Measurements from ENCODE around the gene MMP17. TPM values are rescaled to one million over a fixed set of nuclear protein-coding genes. Genes with fewer than 3 reads are reported as not detected.

MMP17 gene
- total RNA-seq, 2 donors from 2014 or later, result 10.9 to 12.0 TPM

DNA sequence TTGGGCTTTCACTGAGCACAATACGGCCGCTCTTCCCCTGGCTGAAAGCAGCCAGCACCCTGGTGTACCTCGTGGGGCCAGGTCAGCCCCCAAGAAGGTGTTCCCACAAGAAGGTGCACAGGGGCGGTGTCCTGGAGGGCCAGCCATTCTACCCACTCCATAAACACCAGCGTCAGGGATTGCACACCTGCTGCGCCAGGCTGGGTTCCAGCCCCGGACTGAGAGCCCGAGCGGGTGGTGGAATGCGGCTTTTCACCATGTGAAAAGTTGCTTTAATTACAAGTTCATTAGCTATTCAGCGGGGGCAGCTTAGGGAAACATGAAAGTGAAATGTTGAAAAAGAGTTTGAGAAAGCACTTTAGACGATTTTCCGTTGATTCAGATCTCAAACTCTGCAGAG, 17.5 kb upstream of the MMP17 start:
- Mint-ChIP-seq H3K9me3 (peaks cover 31% of the 10 kb centered on the region), H3K4me1 (no peaks in the 10 kb centered on the region), H3K36me3 (ENCODE audit: low read depth) (no peaks in the 10 kb centered on the region), H3K27me3 (ENCODE audit: insufficient read depth) (no peaks in the 10 kb centered on the region), H3K27ac (no peak overlapping the region), H3K4me3 (no peak overlapping the region)
- TF ChIP-seq CTCF (conservative IDR thresholded peaks at IDR 0.05), result no peak
- WGBS, 2 experiments (ENCODE audit: insufficient coverage in 1 of 2, insufficient read length in 1 of 2), result 76 to 91% methylated on average over 10 to 13 of the region's 13 CpGs
- H3K9me3 ChIP-seq (ENCODE audit: control insufficient read depth, low read length), result peaks cover 16% of the 10 kb centered on the region
- H3K9ac ChIP-seq (ENCODE audit: extremely low read depth, low read length, poor library complexity, severe bottlenecking), result no peak overlapping the region
- H3K36me3 ChIP-seq (ENCODE audit: control insufficient read depth, insufficient read depth, low read length), result no peaks in the 10 kb centered on the region
- no peak for DNase-seq
- no peaks in the 10 kb centered on the region for H3K4me1 ChIP-seq (ENCODE audit: control insufficient read depth, insufficient read depth, low read length)
- H3K4me3 ChIP-seq (ENCODE audit: low read length), result no peak overlapping the region
- H3K27ac ChIP-seq (ENCODE audit: low read depth, low read length), result no peak overlapping the region
- H3K27me3 ChIP-seq (ENCODE audit: control insufficient read depth, insufficient read depth, low read length, poor library complexity, severe bottlenecking), result no peaks in the 10 kb centered on the region

GRCh38 chr12:131815131-131815530, 13.1 kb upstream of the MMP17 start:
- Histone ChIP-seq H3K9ac (ENCODE audit: extremely low read depth, low read length, poor library complexity, severe bottlenecking) (no peak overlapping the region), H3K27me3 (ENCODE audit: control insufficient read depth, insufficient read depth, low read length, poor library complexity, severe bottlenecking) (no peaks in the 10 kb centered on the region), H3K4me3 (ENCODE audit: low read length) (no peak overlapping the region), H3K9me3 (ENCODE audit: control insufficient read depth, low read length) (peaks cover 16% of the 10 kb centered on the region), H3K27ac (ENCODE audit: low read depth, low read length) (no peak overlapping the region), H3K36me3 (ENCODE audit: control insufficient read depth, insufficient read depth, low read length) (no peaks in the 10 kb centered on the region), H3K4me1 (ENCODE audit: control insufficient read depth, insufficient read depth, low read length) (no peaks in the 10 kb centered on the region)
- Mint-ChIP-seq H3K27me3 (ENCODE audit: insufficient read depth) (no peaks in the 10 kb centered on the region), H3K4me1 (no peaks in the 10 kb centered on the region), H3K4me3 (no peak overlapping the region), H3K27ac (no peak overlapping the region), H3K36me3 (ENCODE audit: low read depth) (no peaks in the 10 kb centered on the region), H3K9me3 (peaks cover 31% of the 10 kb centered on the region)
- no peak for DNase-seq
- WGBS, 2 experiments (ENCODE audit: insufficient coverage in 1 of 2, insufficient read length in 1 of 2), result 91 to 95% methylated on average over 4 to 5 of the region's 7 CpGs
- TF ChIP-seq CTCF (conservative IDR thresholded peaks at IDR 0.05), result no peak

GRCh38 chr12:131816495-131816894, 11.7 kb upstream of the MMP17 start:
- no peak for TF ChIP-seq CTCF (conservative IDR thresholded peaks at IDR 0.05)
- no peak overlapping the region for H3K4me3 Mint-ChIP-seq
- H3K36me3 Mint-ChIP-seq (ENCODE audit: low read depth), result no peaks in the 10 kb centered on the region

More at GRCh38 chr12:131816495-131816894, 11.7 kb upstream of the MMP17 start:
- no peaks in the 10 kb centered on the region for H3K27me3 ChIP-seq (ENCODE audit: control insufficient read depth, insufficient read depth, low read length, poor library complexity, severe bottlenecking)
- 72 to 87% methylated on average over 2 to 4 of the region's 5 CpGs for WGBS, 2 experiments (ENCODE audit: insufficient coverage in 1 of 2, insufficient read length in 1 of 2)
- no peak overlapping the region for H3K27ac ChIP-seq (ENCODE audit: low read depth, low read length)
- no peaks in the 10 kb centered on the region for H3K4me1 ChIP-seq (ENCODE audit: control insufficient read depth, insufficient read depth, low read length)
- H3K27ac Mint-ChIP-seq, result no peak overlapping the region
- peaks cover 27% of the 10 kb centered on the region for H3K9me3 Mint-ChIP-seq
- no peaks in the 10 kb centered on the region for H3K36me3 ChIP-seq (ENCODE audit: control insufficient read depth, insufficient read depth, low read length)
- no peaks in the 10 kb centered on the region for H3K27me3 Mint-ChIP-seq (ENCODE audit: insufficient read depth)
- no peak overlapping the region for H3K9ac ChIP-seq (ENCODE audit: extremely low read depth, low read length, poor library complexity, severe bottlenecking)
- peaks cover 16% of the 10 kb centered on the region for H3K9me3 ChIP-seq (ENCODE audit: control insufficient read depth, low read length)
- no peak for DNase-seq
- H3K4me1 Mint-ChIP-seq, result no peaks in the 10 kb centered on the region
- no peak overlapping the region for H3K4me3 ChIP-seq (ENCODE audit: low read length)
